Measurements from ENCODE around the gene PBX3. TPM values are rescaled to one million over a fixed set of nuclear protein-coding genes. Genes with fewer than 3 reads are reported as not detected.

Gene PBX3
- 6.2 and 14.7 TPM in 2 replicates for total RNA-seq

DNA sequence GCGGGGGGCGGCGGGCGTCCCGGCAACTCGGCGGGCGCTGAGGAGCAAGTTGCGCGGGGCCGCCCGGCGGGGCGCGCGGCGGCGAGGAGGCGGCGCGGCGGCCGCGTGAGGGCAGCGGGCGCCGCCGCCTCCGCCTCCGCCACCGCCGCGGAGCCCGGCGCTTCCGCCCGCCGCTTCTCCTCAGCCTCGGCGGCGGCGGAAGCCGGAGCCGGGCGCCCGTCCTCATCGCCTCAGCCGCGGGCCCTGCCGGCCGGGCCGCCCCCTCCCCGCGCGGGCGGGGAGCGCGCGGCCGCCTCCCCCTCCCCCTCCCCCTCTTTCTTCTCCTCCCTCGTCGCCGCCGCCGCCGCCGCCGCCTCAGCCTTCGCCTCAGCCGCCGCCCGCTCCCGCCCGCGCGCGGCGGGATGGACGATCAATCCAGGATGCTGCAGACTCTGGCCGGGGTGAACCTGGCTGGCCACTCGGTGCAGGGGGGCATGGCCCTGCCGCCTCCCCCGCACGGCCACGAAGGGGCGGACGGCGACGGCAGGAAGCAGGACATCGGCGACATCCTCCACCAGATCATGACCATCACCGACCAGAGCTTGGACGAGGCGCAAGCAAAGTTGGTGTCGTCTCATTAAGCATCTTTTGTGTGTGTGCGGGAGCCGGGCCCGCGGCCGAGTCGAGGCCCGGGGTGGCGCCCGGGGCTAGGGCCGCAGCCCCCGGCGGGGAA, at the start of gene PBX3:
TSS of gene PBX3 (plus strand) at position 321 of the 712 bp plus-strand sequence.

DNA sequence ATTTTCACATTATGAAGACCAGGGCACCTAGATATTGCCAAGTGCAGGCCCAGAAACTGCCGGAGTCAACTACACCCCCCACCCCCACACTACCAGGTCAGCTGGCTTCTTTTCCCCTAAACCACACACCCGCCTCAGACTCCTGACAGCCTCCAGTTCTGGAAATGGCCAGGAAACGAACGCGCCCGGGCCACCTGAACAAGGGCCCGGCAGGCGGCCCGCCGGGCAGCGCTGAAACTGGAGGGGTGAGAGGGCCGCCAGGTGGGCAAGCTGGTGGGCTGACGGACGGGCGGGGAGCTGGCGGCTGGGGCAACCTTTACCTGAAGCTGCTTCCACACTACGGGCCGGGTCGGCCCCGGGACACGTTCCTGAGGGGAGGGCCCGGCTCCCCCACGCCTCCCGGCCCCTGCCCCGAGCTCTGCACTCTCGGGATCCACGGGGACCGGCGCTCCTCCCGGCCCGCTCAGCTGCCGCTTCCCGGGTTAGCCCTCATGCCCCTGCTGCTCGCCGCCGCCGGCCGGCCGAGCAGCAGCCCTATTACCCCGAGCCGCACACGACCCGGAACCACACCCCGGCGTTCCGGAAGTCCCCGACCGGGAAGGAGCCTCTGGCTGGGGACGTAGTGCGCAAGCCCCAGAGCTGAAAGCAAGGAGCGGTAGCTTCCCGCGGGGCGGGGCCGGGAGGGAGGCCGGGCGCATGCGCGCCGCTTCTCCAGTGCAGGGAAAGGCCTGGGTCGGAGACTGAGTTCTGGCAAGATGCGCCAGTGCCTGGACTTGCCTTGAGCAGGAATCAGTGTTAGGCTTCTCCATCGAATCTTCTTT, 40.3 kb upstream of the PBX3 start, which contains the start of gene MAPKAP1:
TSS of gene MAPKAP1 (minus strand) at position 558 of the 821 bp plus-strand sequence. CDS start 34,634 bp downstream, outside the sequence.

Other genes with a start within 250 kb of the PBX3 start
- gene MAPKAP1, start 40.2 kb upstream of the PBX3 start, total RNA-seq, result 72.5 and 116 TPM in 2 replicates